ENCODE data around the gene COL13A1.

GRCh38 chr10:69869291-69869961 lies 67.7 kb downstream of the COL13A1 start:
- TF ChIP-seq CTCF (IDR thresholded peaks at IDR 0.05; ENCODE audit: control extremely low read depth in 1 of 3, insufficient read depth in 1 of 3, low read depth in 1 of 3, low read length in 3 of 3) = no peak
- TF ChIP-seq EZH2 (IDR thresholded peaks at IDR 0.05; ENCODE audit: low read depth, low read length, severe bottlenecking) = no peak
- TF ChIP-seq JUND (IDR thresholded peaks at IDR 0.05; ENCODE audit: low read length) = no peak
- no peak for TF ChIP-seq CREB1 (IDR thresholded peaks at IDR 0.05)
- TF ChIP-seq FOSL1 (IDR thresholded peaks at IDR 0.05; ENCODE audit: insufficient read depth, low read depth, low read length) = no peak
- no peak for TF ChIP-seq POLR2A (IDR thresholded peaks at IDR 0.05; ENCODE audit: control extremely low read depth in 1 of 2, low read depth in 2 of 2, low read length in 2 of 2)

All from H1 (cell line).